Colonic mucosa (tissue), 4 donors: ENCODE measurements around the gene TIMP3. TPM values are rescaled to one million over a fixed set of nuclear protein-coding genes. Genes with fewer than 3 reads are reported as not detected.

ENCODE experiments used
- DNase-seq: peaks from one replicate; pipeline ENCODE4 v3.0.0-alpha.2; 2020
- H3K27ac ChIP-seq: fragments of 200-600 bp; one replicate; pipeline ENCODE4 v1.8.0; 2021
- H3K27me3 ChIP-seq: fragments of 200-600 bp; one replicate; pipeline ENCODE4 v1.8.0; 2021
- H3K36me3 ChIP-seq: fragments of 200-600 bp; one replicate; pipeline ENCODE4 v1.8.0; 2021
- H3K4me1 ChIP-seq: fragments of 200-600 bp; one replicate; pipeline ENCODE4 v1.8.0; 2021; ENCODE audit warnings: mild to moderate bottlenecking
- H3K4me3 ChIP-seq: fragments of 200-600 bp; one replicate; pipeline ENCODE4 v1.8.0; 2021
- H3K9ac ChIP-seq, 2 donors: one replicate each; pipeline ENCODE4 v1.7.0; 2013; ENCODE audit warnings: control low read depth in 2 of 2, low read depth in 2 of 2, low read length in 2 of 2
- H3K9me3 ChIP-seq: fragments of 200-600 bp; one replicate; pipeline ENCODE4 v1.8.0; 2021
- CTCF ChIP-seq: fragments of 200-600 bp; IDR thresholded peaks from one replicate; pipeline ENCODE4 v1.8.0; 2022; ENCODE audit warnings: antibody characterized with exemption, mild to moderate bottlenecking
- intact Hi-C: fragments of 100-400 bp; cut with DNase I; formaldehyde crosslinking; loops from one replicate; pipeline ENCODE4 v1.14.1; 2022
- total RNA-seq, 2 donors: library from RNA; stranded (reverse); fragmentation: NEBNext Ultra II Directional in 1 of 2; extraction: Animal tissue kit (Norgen Biotek cat#: 25700) in 1 of 2; gene quantifications; one replicate each; pipeline ENCODE4 v1.2.1, GENCODE V29; 2021
- donor health status: healthy.
- donor health status: DM: no; HTN: no; CAD: no.
- donor health status: DM: no; HTN: no; CAD: no.

The TIMP3 gene
- total RNA-seq, 2 donors from 2014 or later, result 13.3 to 33.6 TPM

DNA sequence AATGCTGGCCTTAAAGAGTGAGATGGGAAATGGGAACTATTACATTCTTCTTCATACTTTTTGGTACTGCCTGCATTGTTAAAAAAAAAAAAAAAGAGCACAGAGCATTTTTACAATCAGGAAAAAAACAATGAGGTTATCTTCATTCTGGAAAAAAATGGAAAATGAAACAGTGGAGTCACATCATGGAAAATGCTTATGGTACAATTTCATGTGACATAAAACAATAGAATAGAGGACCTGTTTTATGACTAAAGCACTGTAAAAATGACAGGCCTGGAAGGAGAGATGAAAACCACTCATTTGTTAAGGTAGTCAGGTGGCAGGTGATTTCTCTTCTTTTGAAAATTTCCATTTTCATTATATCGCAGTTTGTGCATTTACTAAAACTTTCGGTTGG lies 75.0 kb downstream of the TIMP3 start:
- no peak for DNase-seq
- Histone ChIP-seq H3K27ac (no peak overlapping the region), H3K4me1 (no peaks in the 10 kb centered on the region), H3K9me3 (no peaks in the 10 kb centered on the region), H3K36me3 (no peaks in the 10 kb centered on the region), H3K9ac (no peak overlapping the region), H3K4me3 (no peak overlapping the region), H3K27me3 (no peaks in the 10 kb centered on the region)
- TF ChIP-seq CTCF, result no peak
- intact Hi-C loops, result no loop called here

- Histone ChIP-seq H3K9ac (no peak overlapping the region), H3K27me3 (no peaks in the 10 kb centered on the region), H3K9me3 (no peaks in the 10 kb centered on the region), H3K27ac (no peak overlapping the region), H3K4me1 (no peaks in the 10 kb centered on the region), H3K36me3 (no peaks in the 10 kb centered on the region), H3K4me3 (no peak overlapping the region)
- DNase-seq, result no peak
- TF ChIP-seq CTCF, result no peak
- intact Hi-C loops, result no loop called here
Measured at GRCh38 chr22:32877196-32877595, 75.7 kb downstream of the TIMP3 start.

DNA sequence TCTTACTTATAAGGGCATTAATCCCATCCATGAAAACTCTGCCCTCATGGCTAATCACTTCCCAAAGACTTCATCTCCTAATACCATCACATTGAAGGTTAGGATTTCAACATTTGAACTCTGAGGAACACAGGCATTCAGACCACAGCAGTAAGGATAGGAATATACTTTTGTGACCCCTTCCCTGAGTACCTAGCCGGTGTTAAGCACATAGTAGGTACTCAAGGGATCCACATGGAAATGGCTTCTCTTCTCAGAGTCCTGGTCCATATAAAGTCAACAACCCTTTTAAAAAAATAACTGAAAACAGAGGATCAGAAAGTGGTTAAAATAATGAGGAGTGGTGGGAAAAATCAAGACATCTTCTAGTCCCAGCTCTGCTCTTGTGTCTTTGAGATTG lies 78.0 kb downstream of the TIMP3 start:
- intact Hi-C loops, result no loop called here
- H3K36me3 ChIP-seq, result no peaks in the 10 kb centered on the region

GRCh38 chr22:32880061-32880460 lies 78.6 kb downstream of the TIMP3 start:
- no peak for DNase-seq
- TF ChIP-seq CTCF, result no peak
- Histone ChIP-seq H3K9me3 (no peaks in the 10 kb centered on the region), H3K27ac (no peak overlapping the region), H3K4me1 (no peaks in the 10 kb centered on the region), H3K4me3 (no peak overlapping the region), H3K27me3 (no peaks in the 10 kb centered on the region), H3K9ac (no peak overlapping the region), H3K36me3 (no peaks in the 10 kb centered on the region)
- intact Hi-C loops, result no loop called here

More for the DNA sequence above, 78.0 kb downstream of the TIMP3 start:
- no peaks in the 10 kb centered on the region for H3K4me1 ChIP-seq
- H3K9ac ChIP-seq, result no peak overlapping the region
- H3K4me3 ChIP-seq, result no peak overlapping the region
- no peaks in the 10 kb centered on the region for H3K9me3 ChIP-seq
- no peak overlapping the region for H3K27ac ChIP-seq
- no peaks in the 10 kb centered on the region for H3K27me3 ChIP-seq
- DNase-seq, result no peak
- no peak for TF ChIP-seq CTCF

- H3K27ac ChIP-seq, result no peak overlapping the region
- intact Hi-C loops, result no loop called here
Measured at GRCh38 chr22:32880505-32880892, 79.0 kb downstream of the TIMP3 start.

More at GRCh38 chr22:32880505-32880892, 79.0 kb downstream of the TIMP3 start:
- Histone ChIP-seq H3K27me3 (no peaks in the 10 kb centered on the region), H3K9me3 (no peaks in the 10 kb centered on the region), H3K9ac (no peak overlapping the region), H3K4me3 (no peak overlapping the region), H3K4me1 (no peaks in the 10 kb centered on the region), H3K36me3 (no peaks in the 10 kb centered on the region)
- no peak for DNase-seq
- TF ChIP-seq CTCF, result no peak
